Measurements from ENCODE around the gene SH3BGRL2.
"Not testable (repeated sequence)": the region's sequence is repeated elsewhere in the genome, so short reads cannot be mapped to it uniquely, and the experiment has no call there.

SH3BGRL2 gene

DNA sequence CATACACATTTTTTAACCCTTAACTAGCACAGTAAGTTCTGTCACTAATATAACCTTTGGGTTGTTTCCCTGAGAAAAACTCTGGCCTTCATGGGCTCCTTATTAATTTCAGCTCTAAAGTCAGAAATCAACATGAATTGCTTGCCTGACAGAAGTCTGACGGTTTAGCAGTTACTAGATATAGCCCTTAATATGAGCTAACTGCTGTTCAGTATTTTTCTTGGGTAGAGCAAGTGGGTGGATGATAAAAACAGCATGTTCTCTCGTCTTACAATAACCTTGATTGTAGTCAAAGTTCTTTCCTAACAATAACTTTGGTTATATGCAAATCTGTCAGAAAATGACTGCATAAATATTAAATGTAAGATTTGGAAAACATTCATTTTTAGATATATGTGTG, 81.0 kb downstream of the SH3BGRL2 start:
- Mint-ChIP-seq H3K9me3 (no peaks in the 10 kb centered on the region), H3K4me3 (no peak overlapping the region), H3K27ac (no peak overlapping the region), H3K4me1 (no peaks in the 10 kb centered on the region), H3K36me3 (ENCODE audit: low read depth) (no peaks in the 10 kb centered on the region), H3K27me3 (peaks cover 4% of the 10 kb centered on the region)
- ATAC-seq (no peak), DNase-seq (no peak)

DNA sequence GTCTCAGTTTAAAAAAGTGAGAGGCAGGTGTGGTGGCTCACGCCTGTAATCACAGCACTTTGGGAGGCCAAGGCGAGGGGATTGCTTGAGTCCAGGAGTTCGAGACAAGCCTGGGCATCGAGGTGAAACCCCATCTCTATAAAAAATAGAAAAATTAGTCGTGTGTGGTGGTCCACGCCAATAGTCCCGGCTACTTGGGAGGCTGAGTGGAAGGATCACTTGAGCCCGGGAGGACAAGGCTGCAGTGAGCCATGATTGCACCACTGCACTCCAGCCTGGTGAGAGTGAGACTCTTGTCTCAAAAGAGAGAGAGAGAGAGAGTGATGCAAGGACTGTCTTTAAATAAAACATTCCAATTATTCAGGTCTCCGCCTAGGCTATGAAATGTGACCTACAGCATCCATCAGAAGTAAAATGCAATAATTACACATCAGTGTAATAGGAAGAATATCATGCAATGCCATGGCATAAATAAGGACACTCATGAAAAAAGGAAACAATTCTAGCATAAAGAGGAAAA, 81.5 kb downstream of the SH3BGRL2 start:
- no peaks in the 10 kb centered on the region for H3K9me3 Mint-ChIP-seq
- no peak for DNase-seq
- ATAC-seq = no peak
- no peaks in the 10 kb centered on the region for H3K36me3 Mint-ChIP-seq (ENCODE audit: low read depth)
- H3K4me1 Mint-ChIP-seq = no peaks in the 10 kb centered on the region
- H3K4me3 Mint-ChIP-seq = no peak overlapping the region
- peaks cover 4% of the 10 kb centered on the region for H3K27me3 Mint-ChIP-seq
- H3K27ac Mint-ChIP-seq = no peak overlapping the region

DNA sequence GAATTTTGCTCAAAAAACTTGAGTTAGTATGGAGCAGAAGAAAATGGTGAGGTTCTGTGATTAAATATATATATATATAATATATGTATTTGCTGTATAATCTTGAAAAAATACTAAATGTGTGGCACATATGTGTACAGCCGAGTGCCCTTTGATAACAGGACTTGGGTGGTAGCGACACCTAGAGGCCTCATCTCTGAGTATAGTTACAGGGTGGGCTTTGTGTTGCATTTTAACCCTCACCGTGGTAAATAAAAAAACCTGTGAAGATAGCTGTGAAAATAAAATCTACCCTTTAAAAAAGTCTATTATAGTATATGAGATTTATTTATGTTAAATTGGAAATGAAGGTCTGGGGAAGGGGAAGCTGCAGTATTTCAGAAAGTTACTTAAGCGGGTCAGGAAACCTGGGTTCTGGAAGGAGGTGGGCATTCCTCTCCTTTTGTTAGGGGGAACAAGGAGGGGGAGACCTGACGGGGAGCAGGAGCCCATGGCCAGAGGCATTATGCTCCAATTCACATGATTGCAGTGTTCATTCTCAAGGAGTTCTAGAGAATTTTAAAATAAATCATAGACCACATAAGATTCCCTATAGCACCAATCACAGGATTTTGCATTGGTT, 82.7 kb downstream of the SH3BGRL2 start:
- ATAC-seq = peak; percentile 77

DNA sequence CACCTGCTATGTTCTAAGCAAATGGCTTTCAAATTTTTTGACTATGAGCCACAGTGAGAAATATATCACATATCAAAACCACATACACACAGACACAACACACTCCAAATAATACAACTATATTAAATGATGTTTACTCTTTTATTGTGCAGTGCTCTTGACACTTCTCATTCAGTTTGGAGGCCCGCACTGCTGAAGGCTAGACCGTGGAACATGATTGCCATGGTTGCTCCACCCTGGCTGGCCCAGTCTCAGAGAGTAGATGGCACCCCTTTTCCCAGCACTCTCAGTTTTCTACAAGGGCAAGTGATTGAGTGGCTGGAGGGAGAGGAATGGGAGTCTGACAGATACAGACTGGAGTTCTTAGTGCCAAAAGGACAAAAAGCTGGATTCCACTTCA, 86.9 kb downstream of the SH3BGRL2 start:
- H3K36me3 Mint-ChIP-seq (ENCODE audit: low read depth) = no peaks in the 10 kb centered on the region
- no peaks in the 10 kb centered on the region for H3K9me3 Mint-ChIP-seq
- DNase-seq (no peak), ATAC-seq (no peak)
- no peak overlapping the region for H3K27ac Mint-ChIP-seq
- no peaks in the 10 kb centered on the region for H3K4me1 Mint-ChIP-seq
- H3K4me3 Mint-ChIP-seq = no peak overlapping the region
- H3K27me3 Mint-ChIP-seq = peaks cover 2% of the 10 kb centered on the region

More for the DNA sequence above, 82.7 kb downstream of the SH3BGRL2 start:
- no peak overlapping the region for H3K27ac Mint-ChIP-seq
- DNase-seq = peak; percentile 57
- peaks cover 4% of the 10 kb centered on the region for H3K27me3 Mint-ChIP-seq
- no peaks in the 10 kb centered on the region for H3K36me3 Mint-ChIP-seq (ENCODE audit: low read depth)
- H3K4me1 Mint-ChIP-seq = no peaks in the 10 kb centered on the region
- H3K4me3 Mint-ChIP-seq = no peak overlapping the region
- no peaks in the 10 kb centered on the region for H3K9me3 Mint-ChIP-seq

DNA sequence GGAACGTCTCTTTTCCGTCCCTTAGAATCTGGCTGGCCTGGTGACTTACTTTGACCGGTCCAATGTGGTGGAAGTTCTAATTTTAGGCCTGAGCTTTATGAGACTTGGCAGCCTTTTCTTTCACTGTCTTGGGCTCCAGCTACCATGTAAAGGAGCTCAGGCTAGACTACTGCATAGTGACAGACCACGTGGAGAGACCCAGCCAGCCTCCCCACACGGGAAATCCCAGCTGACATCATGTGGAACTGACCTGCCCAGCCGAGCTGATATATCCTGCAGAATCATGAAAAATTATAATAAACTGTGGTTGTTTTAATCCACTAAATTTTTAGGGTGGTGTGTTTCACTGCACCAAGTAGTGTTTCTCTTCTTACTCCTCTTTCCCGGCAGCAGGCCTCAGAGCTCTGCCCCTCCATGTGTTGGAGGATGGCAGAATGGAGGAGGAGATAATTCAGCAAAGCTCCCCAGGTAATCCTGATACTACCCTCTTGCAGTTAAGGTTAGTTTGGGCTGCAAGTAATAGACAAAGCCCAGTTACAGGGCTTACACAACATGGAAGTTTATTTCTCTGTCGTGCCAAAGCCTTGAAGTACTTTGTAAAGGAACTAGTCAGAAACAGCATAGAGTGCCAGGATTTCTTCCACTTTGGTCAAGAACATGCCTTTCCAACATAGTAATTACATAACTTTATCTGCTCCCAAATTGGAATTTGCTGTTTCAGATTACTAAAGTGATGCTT, 87.5 kb downstream of the SH3BGRL2 start:
- no peak for DNase-seq
- H3K36me3 Mint-ChIP-seq (ENCODE audit: low read depth) = no peaks in the 10 kb centered on the region
- no peak overlapping the region for H3K4me3 Mint-ChIP-seq
- H3K9me3 Mint-ChIP-seq = no peaks in the 10 kb centered on the region
- H3K27ac Mint-ChIP-seq = no peak overlapping the region
- no peak for ATAC-seq
- H3K4me1 Mint-ChIP-seq = no peaks in the 10 kb centered on the region
- peaks cover 2% of the 10 kb centered on the region for H3K27me3 Mint-ChIP-seq

DNA sequence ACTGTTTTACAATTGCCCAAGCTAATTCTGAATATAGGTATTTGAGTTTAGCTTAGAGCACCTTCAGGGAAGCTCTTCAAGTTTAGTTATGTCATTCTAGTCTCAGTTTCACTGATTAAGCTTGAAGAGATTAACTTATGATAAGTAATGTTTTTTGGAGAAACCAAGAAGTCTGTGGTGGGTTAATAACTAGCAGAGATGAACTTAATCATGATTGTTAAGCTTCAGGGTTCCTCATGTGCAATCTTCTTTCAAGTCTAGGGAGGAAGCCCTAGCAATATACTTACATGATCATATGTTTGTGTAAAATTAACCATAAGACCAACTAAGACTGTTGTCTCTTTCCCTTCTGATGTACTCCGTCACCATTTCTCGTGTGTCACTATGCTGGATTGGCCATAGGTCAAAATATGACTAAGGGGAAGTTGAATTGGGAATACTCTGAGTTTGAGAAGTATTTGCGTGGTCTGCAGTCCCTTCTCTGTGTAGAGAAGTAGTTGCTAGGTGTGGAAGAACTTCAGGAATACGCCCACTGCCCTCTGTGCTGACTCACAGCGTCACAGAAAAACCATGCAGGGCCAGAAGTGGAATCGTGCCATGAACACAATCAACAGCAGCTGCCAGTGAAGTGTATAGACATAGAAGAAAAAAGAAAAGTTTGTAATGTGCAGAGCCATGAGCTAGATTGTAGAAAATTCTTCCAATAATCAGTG, 88.3 kb downstream of the SH3BGRL2 start:
- H3K27ac Mint-ChIP-seq = no peak overlapping the region
- no peaks in the 10 kb centered on the region for H3K36me3 Mint-ChIP-seq (ENCODE audit: low read depth)
- H3K9me3 Mint-ChIP-seq = no peaks in the 10 kb centered on the region
- DNase-seq = no peak
- no peaks in the 10 kb centered on the region for H3K4me1 Mint-ChIP-seq
- no peak overlapping the region for H3K4me3 Mint-ChIP-seq
- ATAC-seq = no peak
- H3K27me3 Mint-ChIP-seq = peaks cover 6% of the 10 kb centered on the region

DNA sequence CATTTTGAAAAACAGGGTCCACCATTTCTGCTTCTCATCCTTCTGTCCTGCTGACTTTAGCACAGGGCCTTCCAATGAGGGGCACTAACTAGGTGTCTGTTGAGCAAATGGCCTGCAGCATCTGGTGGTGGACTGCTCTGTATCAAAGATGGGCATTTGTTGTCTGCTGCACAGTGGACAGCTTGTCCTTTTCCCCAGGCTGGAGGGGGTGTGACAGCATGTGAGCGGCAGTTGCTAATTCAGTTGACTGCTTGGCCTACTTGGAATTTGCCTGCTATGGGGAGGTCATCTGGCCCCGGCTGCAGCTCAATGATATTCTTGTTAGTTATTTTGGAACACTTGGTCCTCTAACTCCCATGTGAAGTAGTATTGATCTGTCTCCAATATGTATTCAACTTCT, 93.7 kb downstream of the SH3BGRL2 start:
- H3K27me3 Mint-ChIP-seq = peaks cover 16% of the 10 kb centered on the region
- ATAC-seq = no peak
- H3K9me3 Mint-ChIP-seq = no peaks in the 10 kb centered on the region
- H3K36me3 Mint-ChIP-seq (ENCODE audit: low read depth) = no peaks in the 10 kb centered on the region
- DNase-seq = no peak
- H3K27ac Mint-ChIP-seq = no peak overlapping the region
- H3K4me3 Mint-ChIP-seq = no peak overlapping the region
- no peaks in the 10 kb centered on the region for H3K4me1 Mint-ChIP-seq

DNA sequence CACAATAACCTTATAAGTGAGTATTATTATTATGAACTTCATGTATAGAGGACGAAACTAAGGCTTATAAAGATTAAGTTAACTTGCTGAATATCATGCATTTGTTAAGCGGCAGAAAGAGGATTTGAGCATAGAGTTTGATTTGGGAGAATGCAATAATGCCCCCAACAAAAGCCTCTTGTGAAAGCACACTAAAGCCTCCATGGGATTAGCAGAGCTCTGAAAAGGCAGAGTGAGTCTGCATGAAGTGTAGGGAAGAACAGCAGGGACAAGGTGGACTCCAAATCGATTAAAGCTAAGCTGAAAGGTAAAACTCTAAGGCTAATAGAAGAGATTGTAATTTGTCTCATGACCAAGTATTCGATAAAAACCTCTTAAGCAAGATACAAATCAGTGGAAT, 100.3 kb downstream of the SH3BGRL2 start:
- Mint-ChIP-seq H3K4me1 (no peaks in the 10 kb centered on the region), H3K9me3 (no peaks in the 10 kb centered on the region), H3K36me3 (ENCODE audit: low read depth) (no peaks in the 10 kb centered on the region), H3K27me3 (peaks cover 17% of the 10 kb centered on the region), H3K4me3 (no peak overlapping the region), H3K27ac (no peak overlapping the region)
- DNase-seq = no peak
- no peak for ATAC-seq

DNA sequence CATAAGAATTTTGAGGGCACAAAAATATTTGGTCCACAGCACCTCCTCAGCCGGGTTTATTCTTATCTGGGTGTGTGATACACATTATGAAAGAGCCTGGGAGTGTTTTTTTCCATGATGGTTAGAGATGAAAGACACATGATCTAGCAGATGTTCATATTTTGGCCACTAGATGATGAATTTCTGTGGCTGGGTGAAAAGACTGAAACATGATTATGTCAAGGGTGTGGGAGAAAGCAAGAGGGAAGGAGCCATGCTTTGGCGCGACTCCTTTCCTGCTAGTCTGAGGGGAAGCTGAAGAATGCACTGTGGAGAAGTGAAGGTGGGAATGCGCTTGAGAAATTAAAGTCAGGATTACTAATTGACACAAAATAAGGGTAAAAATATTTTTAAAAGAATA, 102.3 kb downstream of the SH3BGRL2 start:
- H3K9me3 Mint-ChIP-seq = no peaks in the 10 kb centered on the region
- H3K4me3 Mint-ChIP-seq = no peak overlapping the region
- no peak overlapping the region for H3K27ac Mint-ChIP-seq
- peaks cover 9% of the 10 kb centered on the region for H3K27me3 Mint-ChIP-seq
- ATAC-seq = no peak
- no peak for DNase-seq
- no peaks in the 10 kb centered on the region for H3K36me3 Mint-ChIP-seq (ENCODE audit: low read depth)
- no peaks in the 10 kb centered on the region for H3K4me1 Mint-ChIP-seq

DNA sequence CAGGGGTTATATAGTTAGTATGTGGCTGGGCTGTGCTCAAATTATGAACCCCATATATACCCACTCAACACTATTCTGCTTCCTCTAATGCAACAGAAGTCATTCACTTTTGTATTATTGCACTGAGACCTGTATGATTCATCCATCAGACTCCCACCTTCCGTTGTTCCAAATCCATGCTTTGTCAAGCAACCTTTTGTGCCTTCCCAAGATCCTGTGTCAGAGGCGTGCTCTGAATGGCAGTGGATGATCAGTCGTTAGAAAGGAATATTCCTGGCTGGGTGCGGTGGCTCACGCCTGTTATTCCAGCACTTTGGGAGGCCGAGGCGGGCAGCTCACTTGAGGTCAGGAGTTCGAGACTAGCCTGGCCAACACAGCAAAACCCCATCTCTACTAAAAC, 103.2 kb downstream of the SH3BGRL2 start:
- DNase-seq (no peak), ATAC-seq (no peak)
- H3K9me3 Mint-ChIP-seq = no peaks in the 10 kb centered on the region
- H3K27ac Mint-ChIP-seq = no peak overlapping the region
- no peaks in the 10 kb centered on the region for H3K36me3 Mint-ChIP-seq (ENCODE audit: low read depth)
- no peak overlapping the region for H3K4me3 Mint-ChIP-seq
- H3K4me1 Mint-ChIP-seq = no peaks in the 10 kb centered on the region
- H3K27me3 Mint-ChIP-seq = peaks cover 9% of the 10 kb centered on the region

DNA sequence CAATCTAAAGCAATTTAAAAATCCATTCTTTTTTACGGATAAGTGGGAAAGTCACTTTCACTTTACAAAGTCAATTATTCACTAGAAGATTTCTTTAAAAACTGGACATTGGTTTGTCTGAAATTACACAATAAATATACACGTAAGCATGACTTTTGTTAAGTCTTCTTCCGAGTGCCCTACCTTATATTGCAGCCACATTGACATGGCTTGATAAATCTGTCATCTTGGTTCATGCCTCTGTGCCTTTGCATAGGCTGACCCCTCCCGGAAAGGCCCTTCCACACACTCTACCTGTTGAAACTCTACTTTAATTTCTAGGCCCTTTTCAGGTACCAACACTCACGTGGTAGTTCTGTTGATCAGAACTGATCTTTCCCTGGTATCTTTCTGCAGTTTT, 104.1 kb downstream of the SH3BGRL2 start:
- H3K4me1 Mint-ChIP-seq = no peaks in the 10 kb centered on the region
- no peaks in the 10 kb centered on the region for H3K36me3 Mint-ChIP-seq (ENCODE audit: low read depth)
- no peaks in the 10 kb centered on the region for H3K9me3 Mint-ChIP-seq
- H3K27ac Mint-ChIP-seq = no peak overlapping the region
- ATAC-seq = no peak
- H3K27me3 Mint-ChIP-seq = peaks cover 9% of the 10 kb centered on the region
- no peak for DNase-seq
- no peak overlapping the region for H3K4me3 Mint-ChIP-seq

DNA sequence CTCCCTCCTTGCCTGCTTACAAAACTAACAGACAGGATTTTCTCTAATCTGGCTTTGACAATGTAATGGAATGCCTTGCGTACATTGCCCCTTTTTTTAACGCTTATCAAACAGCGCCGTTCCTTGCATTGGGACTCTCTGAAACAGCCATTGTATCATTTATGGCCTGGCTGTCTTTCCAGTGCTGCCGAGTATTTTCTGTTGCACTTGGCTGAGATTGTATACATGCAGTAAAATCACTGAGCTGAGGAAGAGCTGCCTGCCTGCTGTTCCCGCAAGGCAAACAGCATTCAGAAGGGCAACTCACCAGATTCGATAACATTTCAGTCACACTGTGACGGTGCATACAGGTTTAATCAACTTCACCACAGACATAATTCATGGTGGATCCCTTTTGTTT, 106.0 kb downstream of the SH3BGRL2 start:
- Mint-ChIP-seq H3K27ac (no peak overlapping the region), H3K27me3 (peaks cover 9% of the 10 kb centered on the region), H3K36me3 (ENCODE audit: low read depth) (no peaks in the 10 kb centered on the region), H3K9me3 (no peaks in the 10 kb centered on the region), H3K4me1 (no peaks in the 10 kb centered on the region), H3K4me3 (no peak overlapping the region)
- DNase-seq (no peak), ATAC-seq (no peak)

DNA sequence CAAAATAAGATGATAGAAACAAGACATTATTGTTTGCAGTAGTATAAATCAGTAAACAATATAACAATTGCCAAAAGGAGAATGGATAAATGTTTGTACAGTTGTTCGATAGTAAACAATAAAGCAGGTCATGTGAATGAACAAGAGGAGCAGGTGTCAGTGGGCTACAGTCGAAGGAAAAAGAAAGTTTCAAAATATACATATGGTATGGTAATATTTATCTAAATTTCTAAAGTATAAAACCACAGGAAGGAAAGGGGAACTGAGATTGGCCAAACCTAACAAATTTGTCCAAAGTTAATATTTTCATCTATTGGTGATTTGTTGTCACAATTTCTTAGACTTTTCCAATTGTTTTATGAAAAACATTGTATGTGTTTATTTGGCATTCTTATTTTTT, 110.9 kb downstream of the SH3BGRL2 start:
- no peaks in the 10 kb centered on the region for H3K4me1 Mint-ChIP-seq
- ATAC-seq (no peak), DNase-seq (no peak)
- H3K9me3 Mint-ChIP-seq = peaks cover 14% of the 10 kb centered on the region
- no peaks in the 10 kb centered on the region for H3K36me3 Mint-ChIP-seq (ENCODE audit: low read depth)
- no peak overlapping the region for H3K4me3 Mint-ChIP-seq
- H3K27me3 Mint-ChIP-seq = no peaks in the 10 kb centered on the region
- no peak overlapping the region for H3K27ac Mint-ChIP-seq

DNA sequence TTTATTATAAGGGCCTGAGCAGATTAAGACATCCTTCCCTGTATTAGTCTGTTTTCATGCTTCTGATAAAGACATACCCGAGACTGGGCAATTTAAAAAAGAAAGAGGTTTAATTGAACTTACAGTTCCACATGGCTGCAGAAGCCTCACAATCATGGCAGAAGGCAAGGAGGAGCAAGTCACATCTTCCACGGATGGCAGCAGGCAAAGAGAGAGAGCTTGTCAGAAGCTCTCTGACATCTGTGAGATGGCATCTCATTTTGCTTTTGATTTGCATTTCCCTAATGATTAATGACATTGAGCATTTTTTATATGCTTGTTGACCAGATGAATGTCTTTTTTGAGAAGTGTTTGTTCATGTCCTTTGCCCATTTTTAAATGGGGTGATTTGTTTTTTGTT, 114.2 kb downstream of the SH3BGRL2 start:
- H3K4me3 Mint-ChIP-seq; ATAC-seq; H3K27ac Mint-ChIP-seq; H3K27me3 Mint-ChIP-seq; H3K36me3 Mint-ChIP-seq (ENCODE audit: low read depth); DNase-seq; H3K4me1 Mint-ChIP-seq: not testable (repeated sequence)
- H3K9me3 Mint-ChIP-seq = peaks cover 14% of the 10 kb centered on the region

DNA sequence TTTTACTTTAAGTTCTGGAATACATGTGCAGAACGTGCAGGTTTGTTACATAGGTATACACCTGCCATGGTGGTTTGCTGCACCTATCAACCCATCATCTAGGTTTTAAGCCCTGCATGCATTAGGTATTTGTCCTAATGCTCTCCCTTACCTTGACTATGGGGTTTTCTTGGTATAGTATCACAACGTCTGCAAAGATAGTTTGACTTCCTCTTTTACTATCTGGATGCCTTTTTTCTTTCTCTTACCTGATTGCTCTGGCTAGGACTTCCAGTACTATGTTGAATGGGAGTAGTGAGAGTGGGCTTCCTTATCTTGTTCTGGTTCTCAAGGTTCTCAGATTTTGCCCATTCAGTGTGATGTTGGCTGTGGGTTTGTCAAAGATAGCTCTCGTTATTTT, 115.2 kb downstream of the SH3BGRL2 start:
- peaks cover 10% of the 10 kb centered on the region for H3K27me3 Mint-ChIP-seq
- peaks cover 14% of the 10 kb centered on the region for H3K9me3 Mint-ChIP-seq
- DNase-seq; H3K4me1 Mint-ChIP-seq; H3K36me3 Mint-ChIP-seq (ENCODE audit: low read depth); H3K27ac Mint-ChIP-seq; H3K4me3 Mint-ChIP-seq; ATAC-seq: not testable (repeated sequence)

Measured in activated naive CD8-positive, alpha-beta T cell treated with anti-CD3 and anti-CD28 coated beads, Interleukin-2, amount 50 U/mL, for 24 hours (primary cell).